AG08396 (cell line): Measurements from ENCODE around the gene IGFLR1.
A peak's percentile ranks its signal among the peaks of the same experiment; 100 is the strongest.
"Not testable (repeated sequence)": the region's sequence is repeated elsewhere in the genome, so short reads cannot be mapped to it uniquely, and the experiment has no call there.

ENCODE experiments used
- DNase-seq: peaks from one replicate; pipeline ENCODE4 v3.0.0; 2012; ENCODE audit warnings: low spot score, mixed read lengths

Gene IGFLR1

DNA sequence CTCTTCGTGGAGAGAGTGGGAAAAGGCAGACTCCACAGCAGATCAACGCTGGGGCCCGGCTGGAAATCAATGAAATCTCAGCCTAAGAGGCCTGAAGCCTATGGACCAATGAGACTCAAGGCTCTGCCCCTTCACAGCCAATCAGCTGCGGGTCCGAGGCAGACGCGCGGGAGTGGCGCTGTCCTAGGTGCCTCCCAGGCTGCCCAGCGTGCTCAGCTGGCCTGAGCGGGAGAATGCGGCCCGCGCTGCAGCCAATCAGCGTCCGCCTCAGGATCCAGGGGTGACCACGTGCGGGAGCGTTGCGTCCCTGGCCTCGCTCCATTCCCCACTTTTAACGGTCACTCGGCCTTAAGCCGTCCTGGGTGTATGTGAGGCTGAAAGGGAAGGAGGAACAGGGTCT lies 38.0 kb downstream of the IGFLR1 start, which contains the start of gene ZBTB32:
TSS of gene ZBTB32 (plus strand) at position 341 of the 400 bp plus-strand sequence. CDS start 10,069 bp downstream, outside the sequence.
- peak; percentile 87 for DNase-seq

DNA sequence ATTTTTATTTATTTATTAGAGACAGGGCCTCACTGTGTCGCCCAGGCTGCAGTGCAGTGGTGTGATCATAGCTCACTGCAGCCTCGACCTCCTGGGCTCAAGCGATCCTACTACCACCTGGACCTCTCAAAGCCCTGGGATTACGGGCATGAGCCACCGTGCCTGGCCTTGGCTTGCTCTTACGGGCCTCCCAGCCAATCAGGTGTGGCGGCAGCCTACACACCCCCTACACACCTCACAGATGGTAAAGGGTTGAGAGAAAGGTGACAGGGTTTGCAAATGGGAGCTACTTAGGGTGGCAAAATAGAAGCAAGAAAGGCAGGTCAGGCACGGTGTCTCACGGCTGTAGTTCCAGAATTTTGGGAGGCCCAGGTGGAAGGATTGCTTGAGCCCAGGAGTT lies 38.9 kb downstream of the IGFLR1 start:
- no peak for DNase-seq

DNA sequence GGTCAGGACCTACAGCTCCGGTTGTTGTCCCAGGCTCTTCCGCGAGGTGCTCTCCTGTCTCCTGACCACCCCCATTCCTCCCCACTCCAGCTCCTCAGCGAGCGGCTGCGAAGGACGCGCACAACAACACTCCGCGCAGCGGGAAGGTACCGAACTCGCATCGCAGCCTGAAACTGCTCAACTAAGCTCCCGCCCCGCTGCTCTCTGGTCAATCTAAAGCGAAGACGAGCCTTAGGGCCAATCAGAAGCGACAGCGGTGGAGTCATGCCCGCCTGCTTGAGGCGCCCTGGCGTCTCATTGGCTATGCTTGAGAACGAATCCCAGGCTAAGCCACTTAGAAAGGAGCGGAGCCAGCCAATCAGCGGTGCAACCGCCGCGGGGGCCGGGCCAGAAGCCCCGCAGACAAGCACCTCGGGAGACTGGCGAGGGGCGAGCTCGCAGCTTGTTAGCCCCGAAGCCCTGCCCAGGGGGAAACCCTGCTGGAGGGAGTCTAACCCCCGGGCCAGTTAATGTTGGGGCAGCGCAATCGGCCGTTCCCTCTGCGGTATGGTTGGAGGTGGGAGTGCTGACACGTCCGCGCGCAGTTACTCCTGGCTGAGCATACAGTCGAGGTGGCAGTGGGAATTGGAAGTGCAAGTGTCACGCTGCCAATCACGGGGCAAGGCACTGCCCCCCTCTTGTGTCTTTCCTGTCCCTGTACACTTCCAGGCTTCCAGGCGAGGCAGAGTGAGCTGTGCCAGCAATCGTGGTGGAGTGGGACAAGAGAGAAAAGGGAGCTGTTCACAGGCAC lies 39.8 kb downstream of the IGFLR1 start:
- DNase-seq, result peak; percentile 97

DNA sequence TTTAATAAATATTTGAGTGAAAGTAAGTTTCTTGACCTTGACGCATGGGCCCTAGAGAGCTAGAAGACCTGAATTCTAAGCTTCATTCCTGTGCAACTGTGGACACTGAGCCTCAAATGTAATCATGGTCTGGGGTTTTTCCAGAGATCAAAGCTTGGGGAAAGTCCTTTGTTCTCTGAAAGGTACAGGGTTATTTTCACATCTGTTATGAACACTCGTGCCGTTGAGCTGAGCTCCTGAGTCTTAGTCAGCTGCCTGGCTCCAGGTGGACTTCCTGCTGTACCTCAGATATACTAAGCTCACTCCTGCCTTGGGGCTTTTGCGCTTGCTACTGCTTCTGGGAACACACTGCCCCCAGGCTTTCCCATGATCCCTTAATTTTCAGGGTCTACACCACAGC lies 45.4 kb downstream of the IGFLR1 start:
- DNase-seq, result no peak

DNA sequence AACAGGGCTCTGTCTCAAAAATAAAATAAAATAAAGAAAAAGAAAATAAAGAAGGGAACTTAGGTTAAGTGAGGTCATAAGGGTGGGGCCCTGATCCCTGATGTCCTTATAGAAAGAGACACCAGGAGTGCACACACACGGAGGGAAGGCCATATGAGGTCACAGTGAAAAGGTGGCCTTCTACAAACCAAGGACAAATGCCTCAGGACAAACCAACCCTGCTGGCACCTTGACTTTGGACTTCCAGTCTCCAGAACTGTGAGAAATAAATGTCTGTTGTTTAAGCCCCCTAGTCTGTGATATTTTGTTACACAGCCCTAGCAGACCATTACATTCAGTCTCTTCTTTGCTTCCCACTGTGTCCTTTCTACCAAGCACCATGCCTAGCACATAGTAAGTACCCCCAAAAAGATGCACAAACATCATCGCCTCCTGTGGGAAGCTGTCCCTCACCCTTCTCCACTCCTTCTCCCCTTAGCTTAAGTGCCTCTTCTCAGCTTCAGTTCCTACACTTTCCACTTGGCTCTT lies 46.3 kb downstream of the IGFLR1 start:
- DNase-seq, result no peak

DNA sequence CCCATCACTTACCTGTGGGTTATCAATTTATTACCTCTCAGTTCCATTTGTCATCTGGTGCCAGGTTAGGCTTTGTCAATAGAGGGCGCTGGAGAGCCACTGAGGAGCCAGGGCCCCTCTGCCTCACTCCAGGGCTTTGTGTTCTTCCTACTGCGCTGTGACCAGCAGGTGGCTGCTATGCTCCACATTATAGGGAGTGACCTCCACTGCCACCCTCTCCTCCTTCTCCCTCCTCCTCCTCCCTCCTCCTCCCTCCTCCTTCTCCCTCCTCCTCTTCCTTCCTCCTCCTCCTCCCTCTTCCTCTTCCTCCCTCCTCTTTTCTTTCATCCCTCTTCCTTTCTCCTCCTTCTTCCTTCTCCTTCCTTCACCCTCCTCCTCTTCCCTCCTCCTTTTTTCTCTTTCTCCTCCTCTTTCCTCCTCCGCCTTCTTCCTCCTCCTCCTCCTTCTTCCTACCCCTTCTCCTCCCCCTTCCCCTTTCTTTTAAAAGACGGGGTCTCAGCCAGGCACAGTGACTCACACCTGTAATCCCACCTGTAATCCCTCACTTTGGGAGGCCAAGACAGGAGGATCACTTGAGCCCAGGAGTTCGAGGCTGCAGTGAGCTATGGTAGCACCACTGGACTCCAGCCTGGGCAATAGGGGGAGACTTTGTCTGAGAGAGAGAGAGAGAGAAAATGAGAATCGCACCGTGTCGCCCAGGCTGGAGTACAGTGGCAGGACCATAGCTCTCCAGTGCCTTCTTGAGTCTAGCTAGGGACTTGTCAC lies 48.2 kb downstream of the IGFLR1 start:
- peak; percentile 88 for DNase-seq

DNA sequence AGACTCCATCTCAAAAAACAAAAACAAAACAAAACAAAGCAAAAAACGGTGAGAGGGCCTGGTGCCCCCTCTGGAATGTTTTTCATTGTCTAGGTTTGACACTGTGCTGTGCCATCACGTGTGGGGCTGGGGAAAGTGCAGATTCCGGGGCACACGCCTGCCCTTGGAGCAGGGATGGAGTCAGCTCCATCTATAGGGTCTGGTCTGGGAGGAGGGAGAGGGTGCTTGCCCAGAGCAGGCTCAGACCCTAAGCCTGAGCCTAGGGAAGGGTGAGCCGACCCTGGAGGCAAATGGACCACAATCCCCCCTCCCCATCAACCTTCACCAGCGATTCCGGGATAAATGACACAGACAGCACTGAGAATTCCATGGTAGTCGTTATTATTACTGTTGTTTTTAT lies 48.8 kb downstream of the IGFLR1 start:
- no peak for DNase-seq

DNA sequence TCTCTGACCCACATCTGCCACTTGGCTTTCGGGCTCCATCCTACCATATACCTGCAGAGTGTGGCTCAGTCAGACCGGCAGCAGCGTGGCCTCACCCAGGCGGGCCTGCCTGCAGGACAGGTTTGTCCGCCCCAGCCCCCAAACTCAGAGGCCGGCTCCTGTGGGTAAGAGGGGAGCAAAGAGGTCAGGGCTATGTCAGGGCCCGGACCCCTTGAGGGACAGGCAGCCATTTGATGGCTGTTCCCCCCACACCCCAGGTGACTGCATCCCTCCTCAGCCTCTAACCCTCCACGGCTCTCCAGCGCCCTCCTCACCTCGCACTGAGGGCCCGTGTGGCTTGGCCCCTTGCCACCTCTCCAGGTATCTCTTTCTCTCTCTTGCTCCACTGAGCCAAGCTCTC lies 50.2 kb downstream of the IGFLR1 start:
- DNase-seq, result no peak

DNA sequence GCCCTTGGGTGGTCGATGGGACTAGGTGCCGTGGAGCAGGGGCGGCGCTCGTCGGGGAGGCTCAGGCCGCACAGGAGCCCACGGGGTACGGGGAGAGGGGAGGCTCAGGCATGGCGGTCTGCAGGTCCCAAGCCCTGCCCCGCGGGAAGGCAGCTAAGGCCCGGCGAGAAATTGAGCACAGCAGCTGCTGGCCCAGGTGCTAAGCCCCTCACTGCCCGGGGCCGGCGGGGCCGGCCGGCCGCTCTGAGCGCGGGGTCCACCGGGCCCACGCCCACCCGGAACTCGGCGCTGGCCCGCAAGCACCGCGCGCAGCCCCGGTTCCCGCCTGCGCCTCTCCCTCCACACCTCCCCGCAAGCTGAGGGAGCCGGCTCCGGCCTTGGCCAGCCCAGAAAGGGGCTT lies 51.1 kb downstream of the IGFLR1 start:
- DNase-seq, result not testable (repeated sequence)

DNA sequence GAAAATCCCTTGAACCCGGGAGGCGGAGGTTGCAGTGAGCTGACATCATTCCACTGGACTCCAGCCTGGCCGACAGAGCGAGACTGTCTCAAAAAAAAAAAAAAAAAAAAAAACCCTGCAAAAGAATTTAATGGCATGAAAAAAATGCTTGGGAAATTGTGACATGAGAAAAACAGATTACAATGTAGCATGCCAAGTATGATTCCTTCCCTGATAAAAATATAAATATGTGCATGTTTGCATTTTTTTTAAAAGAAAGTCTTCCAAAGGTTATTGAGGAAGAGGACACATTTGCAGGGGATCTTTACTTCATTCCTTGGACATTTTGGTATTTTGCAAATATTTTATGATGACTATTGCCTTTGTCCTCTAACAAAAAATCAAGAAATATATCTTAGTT lies 52.4 kb downstream of the IGFLR1 start:
- no peak for DNase-seq
